ENCODE measurements around the gene ZCCHC2.

- TF ChIP-seq TCF12 (IDR thresholded peaks at IDR 0.05; ENCODE audit: low read depth, low read length) (no peak), CTCF (IDR thresholded peaks at IDR 0.05; ENCODE audit: control extremely low read depth in 1 of 3, insufficient read depth in 1 of 3, low read depth in 1 of 3, low read length in 3 of 3) (no peak), YY1 (IDR thresholded peaks at IDR 0.05; ENCODE audit: low read depth, low read length) (no peak), EP300 (IDR thresholded peaks at IDR 0.05; ENCODE audit: borderline replicate concordance in 1 of 2, low read depth in 2 of 2, low read length in 2 of 2) (no peak), ATF3 (IDR thresholded peaks at IDR 0.05; ENCODE audit: insufficient read depth, low read depth, low read length) (no peak), POLR2A (IDR thresholded peaks at IDR 0.05; ENCODE audit: control extremely low read depth in 1 of 2, low read depth in 2 of 2, low read length in 2 of 2) (no peak), TAF7 (optimal IDR thresholded peaks at IDR 0.05; ENCODE audit: borderline replicate concordance, low read depth, low read length) (no peak), EZH2 (IDR thresholded peaks at IDR 0.05; ENCODE audit: low read depth, low read length, severe bottlenecking) (no peak), SP1 (IDR thresholded peaks at IDR 0.05; ENCODE audit: low read depth, low read length) (no peak)
Observed at GRCh38 chr18:62497190-62497772, 25.5 kb upstream of the ZCCHC2 start.
